NCI-H82 (cell line): ENCODE results near the gene NEB.
"Not testable (repeated sequence)": the region's sequence is repeated elsewhere in the genome, so short reads cannot be mapped to it uniquely, and the experiment has no call there.

Experiments used
- DNase-seq: peaks from one replicate; lab custom pipeline; 2025; lab: John Stamatoyannopoulos, UW

Gene NEB

DNA sequence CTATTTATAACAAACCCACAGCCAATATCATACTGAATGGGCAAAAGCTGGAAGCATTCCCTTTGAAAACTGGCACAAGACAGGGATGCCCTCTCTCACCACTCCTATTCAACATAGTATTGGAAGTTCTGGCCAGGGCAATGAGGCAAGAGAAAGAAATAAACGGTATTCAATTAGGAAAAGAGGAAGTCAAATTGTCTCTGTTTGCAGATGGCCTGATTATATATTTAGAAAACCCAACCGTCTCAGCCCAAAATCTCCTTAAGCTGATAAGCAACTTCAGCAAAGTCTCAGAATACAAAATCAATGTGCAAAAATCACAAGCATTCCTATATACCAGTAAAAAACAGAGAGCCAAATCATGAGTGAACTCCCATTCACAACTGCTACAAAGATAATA, 176.4 kb downstream of the NEB start:
- not testable (repeated sequence) for DNase-seq

DNA sequence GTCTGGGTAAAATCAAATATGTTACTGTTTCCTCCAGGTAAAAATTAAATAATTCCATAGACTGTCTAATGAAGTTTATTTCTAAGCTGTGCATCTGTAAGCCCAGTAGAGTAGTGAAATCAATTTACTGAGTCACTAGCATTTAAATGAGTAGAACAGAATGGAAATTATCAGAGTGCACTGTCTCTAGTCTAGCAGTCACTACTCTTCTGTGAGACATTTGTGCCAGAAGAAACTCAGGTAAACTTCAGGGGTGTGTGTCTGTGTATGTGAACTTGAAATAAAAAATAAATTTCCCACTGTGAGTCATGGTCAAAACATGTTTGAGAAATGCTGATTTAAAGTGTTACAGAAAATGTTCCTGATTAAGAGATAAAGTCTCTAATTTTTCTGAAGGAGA, 178.2 kb downstream of the NEB start:
- no peak for DNase-seq

DNA sequence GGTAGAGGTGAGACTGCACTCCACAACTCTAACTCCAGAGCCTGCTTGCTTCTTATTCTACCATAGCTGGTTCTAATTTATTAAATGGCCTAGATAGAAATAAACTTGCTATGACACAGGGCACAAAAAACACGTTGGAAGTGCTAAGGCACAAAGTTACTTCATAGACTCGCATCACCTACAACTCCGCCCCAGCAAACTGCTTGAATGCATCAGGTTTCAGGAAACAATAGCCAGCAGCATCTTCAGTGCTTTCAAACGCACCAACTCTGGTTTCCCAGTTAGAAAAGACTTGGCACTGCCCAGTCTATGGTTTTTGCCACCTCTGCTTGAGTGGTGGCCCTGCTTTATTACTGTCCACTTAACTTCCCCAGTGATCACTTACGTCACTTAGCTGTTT, 182.0 kb downstream of the NEB start:
- no peak for DNase-seq

DNA sequence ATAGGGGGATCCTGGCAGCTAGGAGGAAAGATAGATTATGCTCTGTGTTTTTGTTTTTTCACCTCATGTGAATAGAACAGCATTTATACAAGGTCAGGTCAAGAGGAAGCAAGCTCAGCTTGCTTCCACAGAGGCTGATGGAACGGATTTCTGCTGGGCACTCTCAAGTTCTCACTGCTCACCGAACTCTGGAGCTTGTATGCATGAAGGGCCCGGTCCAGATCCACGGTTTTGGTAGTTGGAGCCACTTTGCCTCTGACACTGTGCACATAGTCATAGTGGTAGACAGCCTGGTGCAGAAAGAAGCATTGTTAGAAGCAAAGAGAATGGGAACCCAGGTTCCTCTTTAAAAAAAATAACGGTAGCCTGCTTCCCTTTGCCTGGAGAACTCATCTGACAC, 182.7 kb downstream of the NEB start:
- DNase-seq: no peak

DNA sequence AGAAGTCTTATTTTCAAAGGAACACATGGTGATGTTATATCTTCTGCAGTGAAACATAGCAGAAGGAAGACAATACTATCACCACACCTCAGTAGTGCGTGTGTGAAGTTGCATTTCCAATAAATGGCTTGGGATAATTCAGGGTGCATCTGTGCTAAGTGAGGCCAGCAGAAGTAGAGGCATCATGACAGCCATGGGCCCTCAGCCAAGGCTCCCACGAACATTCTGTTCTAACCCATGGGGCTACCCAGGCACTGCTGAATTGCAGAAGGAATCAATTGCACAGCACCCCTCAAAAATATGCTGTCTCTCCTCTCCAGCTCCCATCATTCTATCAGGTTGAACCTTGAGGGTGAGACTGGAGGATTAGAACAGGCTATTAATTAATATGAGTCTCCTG, 185.1 kb downstream of the NEB start:
- DNase-seq: no peak

DNA sequence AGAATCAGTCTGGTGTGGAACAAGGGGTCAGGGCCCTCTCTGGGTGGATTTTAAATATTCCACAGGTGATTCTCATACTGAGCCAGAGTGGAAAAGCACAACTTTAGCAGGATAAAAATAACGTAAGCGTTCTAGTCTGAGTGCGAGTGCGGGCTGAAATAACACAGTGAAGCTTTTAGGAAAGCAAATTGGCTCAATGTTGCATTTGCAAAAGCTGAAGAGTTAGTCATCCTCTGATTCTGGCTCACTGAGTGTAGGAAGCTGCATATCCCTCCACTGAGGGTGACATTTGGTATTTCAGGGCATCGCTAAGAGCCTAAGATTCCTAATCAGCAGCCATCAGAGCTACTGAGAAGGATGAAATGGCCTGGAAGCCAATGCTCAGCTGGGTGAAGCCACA, 189.8 kb downstream of the NEB start:
- no peak for DNase-seq

DNA sequence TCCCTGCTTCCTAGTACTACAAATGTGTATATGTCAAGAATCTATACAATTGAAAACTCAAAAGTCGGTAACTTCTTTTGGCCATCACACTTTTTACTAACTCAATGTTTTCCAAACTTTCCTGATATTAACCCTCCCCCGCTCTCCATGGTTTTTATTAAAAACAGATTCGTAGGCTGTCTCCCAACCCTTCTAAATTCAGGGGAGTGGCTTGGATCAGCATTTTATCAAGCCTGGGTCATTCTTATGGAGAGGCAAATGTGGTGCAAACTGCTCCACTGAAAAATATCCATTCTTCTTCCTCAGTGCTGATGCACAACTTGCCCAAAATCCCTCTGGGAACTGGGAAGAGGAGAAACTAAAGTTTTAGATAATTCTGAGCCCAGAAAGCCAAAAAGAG, 190.4 kb downstream of the NEB start:
- no peak for DNase-seq

DNA sequence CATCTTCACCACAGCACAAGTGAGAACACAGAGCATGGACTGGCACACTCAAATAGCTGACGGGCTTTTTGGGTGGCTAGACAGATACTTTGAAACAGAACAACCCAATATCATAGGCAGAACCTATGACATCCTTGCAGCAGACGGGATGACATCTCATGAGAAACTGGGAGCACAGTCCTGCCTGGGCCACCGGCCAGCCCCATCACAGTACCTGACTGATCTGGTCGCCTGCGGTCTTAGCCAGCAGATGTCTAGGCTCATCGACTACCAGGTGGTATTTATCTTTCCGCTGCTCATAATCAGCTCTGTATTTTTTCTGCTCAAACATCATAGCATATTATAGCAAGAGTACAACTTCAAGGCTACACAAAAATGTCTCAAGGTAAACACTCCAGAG, 200.3 kb downstream of the NEB start:
- DNase-seq: no peak

DNA sequence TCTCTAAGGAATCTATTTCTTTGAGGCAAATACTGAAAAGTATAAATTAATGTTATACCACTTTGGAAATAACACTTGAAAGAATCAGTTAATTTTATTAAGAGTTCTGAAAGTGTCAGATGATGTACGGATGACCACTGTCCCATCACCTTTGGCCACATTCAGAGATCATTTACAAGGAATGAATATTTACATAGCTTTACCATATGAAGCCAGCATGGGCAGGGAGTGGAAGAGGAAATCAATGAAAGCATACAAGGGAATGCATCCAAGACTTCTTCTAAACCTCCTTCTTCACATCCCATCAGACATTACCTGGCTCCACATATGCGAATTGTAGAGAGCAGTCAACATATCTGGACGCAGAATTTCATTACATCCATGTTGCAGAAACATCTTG, 201.1 kb downstream of the NEB start:
- no peak for DNase-seq

DNA sequence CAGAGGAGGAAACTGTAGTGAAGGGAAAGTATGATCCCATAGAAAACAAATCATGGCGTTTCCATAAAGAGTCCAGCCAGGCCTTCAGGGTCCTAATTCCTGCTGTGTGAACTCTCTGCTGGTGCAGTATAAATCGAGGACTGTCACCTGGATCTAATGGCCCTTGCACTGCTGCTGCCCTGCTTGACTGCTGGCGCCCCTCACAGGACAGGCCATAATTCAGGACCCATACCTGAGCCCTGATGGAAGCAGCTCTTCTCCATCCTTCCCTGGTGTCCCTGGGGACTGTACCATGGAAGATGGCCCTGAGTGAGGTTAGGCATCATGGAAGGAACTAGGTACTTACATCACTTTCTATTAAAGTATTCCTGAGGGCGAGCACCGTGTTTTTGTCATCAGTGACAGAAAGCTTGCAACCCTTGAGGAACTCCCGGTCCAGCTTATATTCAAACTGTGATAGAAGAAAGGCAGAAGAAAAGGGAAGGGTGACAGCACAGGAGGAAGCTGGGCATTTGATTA, 207.6 kb downstream of the NEB start:
- no peak for DNase-seq

DNA sequence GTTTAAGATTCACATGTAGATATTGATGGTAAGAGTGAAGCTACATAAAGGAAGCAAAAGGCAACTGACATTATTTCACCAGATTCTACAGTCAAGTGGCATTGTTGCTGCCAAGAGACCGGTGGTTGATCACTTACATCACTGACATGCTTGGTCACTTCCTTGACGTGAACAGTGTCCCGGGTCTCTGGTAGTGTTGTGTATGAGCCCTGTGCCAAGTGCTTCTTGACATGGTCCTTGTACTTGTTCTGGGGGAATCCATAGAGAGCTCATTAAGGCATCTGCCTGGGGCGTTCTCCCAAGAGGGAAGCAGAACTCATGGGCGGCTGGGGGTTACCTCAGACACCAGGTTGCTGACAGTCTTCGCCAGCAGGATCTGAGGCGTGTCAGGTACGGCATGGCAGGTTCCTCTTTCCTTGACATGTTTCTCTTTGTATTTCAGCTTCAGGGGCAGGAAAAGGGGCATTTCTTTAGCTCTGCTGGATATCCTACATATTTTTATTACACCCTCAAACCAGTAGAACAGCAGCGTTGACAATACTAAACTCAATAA, 208.4 kb downstream of the NEB start:
- DNase-seq: no peak

DNA sequence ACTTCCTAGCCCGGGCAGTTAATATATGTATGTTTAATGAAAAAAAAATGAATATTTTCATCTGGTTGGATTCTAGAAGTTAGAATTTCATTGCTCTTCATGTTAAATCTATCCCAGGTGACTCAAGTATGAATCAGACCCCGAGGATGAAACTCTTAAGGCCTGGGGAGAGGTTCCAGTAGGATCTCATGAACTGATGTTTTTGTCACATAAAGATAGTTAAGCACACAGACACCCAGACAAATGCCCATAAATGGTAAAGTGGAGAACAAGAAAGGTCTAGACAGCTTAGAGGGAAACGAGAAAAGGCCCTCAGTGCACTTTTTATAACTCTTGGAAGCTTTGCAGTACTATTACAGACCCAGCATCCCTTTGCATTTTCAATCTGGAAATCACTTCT, 210.4 kb downstream of the NEB start:
- no peak for DNase-seq

DNA sequence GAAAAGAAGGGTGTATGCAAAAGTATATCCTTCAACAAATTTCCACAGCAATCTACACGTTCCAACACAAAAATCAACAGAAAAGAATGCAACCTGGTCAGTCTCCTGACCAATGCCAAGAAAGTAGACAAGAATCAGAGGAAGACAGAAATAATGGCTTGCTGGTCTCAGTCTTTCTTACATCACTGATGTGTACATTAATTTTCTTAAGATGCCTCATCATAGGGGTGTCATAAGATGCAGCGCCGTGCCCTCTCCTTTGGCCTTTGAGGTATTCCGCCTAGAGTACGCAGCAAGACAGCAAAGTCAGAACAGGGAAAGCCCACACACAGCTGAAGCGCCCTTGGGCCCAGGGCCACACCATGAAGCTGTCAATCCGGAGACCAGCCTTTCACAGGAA, 211.7 kb downstream of the NEB start:
- no peak for DNase-seq

DNA sequence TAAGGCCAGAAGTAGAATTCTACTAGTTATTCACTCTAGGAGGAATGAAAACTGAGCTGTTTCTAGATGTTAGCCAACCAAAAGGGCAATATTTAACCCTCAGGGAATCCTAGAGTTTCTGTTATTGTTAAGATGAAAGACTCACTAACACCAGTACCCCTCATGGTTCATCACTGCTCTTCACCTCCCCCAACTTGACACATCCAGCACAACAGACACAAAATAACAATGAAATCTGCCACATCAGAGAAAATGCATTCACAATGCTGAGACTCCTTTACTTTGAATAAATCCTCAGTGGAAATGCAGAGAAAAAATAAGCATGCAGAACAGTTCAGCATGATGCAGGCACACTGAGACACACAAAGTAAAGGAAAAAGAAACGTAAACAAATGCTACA, 213.3 kb downstream of the NEB start:
- no peak for DNase-seq

DNA sequence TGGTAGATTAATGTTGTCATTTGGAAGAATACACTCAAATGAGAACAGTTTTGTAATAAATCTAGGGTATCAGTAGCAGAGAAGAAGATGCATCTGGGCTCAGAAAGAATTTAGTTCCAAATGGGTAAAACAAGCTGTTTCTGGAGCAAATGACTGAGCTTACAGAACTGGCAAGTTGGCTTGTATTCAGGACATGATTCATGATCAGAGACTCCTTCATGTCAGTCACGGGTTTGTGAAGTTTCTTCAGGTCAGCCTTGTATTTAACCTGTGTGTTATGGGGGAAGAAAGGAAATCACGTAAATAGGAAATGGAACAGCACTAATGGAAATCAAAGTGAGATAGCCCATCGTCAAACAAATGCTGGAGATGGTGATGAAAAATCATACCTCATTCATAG, 215.5 kb downstream of the NEB start:
- no peak for DNase-seq

DNA sequence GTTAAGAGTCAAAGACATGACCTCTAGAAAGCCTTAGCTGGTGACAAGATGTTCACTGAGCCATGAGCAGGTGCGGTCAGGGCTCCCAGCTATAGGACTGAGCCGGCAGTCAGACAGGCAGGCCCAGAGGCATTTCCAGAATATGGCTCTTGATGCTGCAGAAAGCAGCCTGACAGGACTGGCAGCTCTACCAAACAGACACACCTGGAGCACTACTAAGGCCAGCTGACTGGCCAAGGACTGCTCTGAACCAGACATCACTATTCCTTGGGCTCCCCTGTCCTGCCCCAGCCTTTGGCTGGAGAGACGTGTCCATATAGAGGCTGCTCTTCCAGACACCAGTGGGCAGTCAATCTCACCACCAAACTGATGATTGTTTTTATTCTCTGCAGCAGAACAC, 225.8 kb downstream of the NEB start:
- DNase-seq: no peak

DNA sequence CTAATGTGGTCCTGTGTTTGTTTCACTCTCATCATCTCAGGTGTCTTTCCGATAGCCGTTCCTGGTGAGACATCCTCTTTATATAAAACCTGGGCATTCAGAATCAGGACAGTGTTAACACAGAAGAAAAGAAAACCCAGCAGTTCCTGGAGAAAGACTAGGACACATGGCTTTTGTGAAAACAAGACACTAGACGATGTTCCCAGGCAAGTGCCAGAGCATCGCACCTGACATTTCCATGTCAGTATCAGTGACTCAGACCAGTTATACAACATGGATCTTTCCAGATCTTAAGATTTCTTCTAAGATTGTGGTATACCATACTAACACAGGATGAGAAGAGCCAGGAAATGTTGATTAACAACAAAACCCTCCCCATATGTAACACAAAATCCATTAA, 228.1 kb downstream of the NEB start:
- DNase-seq: no peak

DNA sequence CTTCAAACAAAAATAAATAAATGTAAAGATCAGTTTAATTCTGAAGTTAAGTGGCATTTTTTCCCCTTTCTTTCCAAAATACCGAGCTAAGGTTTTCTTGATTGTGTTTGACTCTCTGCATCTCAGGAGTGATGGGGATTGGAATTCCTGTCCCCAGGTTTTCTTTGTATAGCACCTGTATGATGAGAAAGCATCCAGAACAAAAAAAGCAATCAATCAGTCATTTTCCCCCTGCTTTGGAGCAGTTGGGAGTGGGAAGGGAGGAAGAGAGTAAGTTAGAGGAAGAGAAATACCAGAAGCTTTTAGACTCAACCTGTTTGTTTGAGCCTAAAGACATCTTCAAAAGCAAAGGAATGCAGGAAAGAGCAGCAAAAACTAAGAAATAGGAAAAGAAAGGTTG, 236.1 kb downstream of the NEB start:
- DNase-seq: no peak

DNA sequence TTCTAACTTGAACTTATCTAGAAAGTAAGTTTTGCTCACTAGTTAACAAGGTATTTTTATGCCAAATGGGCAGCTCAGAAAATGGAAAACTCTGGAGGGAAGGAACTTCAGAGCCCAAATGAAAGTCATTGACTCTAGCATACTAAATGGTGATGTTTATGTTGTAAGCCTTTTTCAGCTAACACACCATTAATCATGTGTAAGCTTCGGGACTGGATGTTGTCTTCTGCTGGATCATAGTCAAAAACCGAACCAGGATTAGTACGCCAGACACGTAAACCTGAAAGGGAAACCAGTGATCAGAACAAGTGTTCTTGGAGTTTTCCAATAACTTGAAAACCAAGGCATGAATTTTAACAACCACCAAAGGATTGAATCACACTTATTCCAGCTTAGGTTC, 242.8 kb downstream of the NEB start:
- DNase-seq: no peak

DNA sequence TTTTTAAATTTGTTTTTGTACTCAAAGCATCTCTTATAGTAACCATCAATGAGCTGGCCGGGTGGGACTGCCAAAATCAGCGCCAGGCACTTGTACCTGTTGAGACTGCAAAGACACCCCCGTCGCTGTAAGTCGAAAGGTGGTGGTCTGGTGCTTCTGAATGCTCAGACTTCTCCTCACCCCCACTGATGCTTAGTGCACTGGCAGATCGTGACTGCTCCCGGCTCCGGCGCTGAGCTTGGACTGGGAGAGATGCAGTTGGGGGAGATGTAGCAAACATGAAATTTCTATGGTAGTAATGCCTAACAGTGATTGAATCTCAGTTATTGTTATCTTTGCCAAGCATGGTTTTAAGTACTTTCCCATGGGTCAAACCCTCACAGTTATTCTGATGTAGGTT, 244.0 kb downstream of the NEB start:
- no peak for DNase-seq

DNA sequence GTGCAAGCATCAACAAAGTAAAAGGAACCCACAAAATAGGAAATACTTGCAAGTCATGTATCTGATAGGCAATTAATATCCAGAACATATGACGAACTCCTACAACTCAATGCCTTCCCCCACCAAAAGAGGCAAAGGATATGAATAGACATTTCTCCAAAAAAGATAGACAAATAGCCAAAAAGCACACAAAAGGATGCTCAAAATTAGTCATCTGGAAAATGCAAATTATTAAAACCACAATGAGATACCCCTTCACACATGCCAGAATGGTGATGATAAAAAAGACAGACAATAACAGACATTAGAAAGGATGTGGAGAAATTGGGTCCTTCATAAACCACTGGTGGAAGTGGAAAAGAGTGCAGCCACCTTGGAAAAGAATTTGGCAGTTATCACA, 248.2 kb downstream of the NEB start:
- no peak for DNase-seq

DNA sequence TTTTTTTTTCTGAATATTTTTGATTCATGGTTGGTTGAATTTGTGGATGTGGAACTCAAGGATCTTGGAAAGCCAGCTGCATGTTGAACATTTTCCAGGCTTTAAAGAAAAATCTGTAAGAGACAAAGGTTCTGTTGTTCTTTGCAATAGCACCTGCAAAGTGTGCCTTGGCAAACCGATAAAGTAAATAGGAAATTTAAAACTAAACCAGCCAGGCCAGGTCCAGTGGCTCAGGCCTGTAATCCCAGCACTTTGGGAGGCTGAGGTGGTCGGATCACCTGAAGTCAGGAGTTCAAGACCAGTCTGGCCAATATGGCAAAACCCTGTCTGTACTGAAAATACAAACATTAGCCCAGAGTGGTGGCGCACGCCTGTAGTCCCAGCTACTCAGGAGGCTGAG, 250.2 kb downstream of the NEB start:
- no peak for DNase-seq

DNA sequence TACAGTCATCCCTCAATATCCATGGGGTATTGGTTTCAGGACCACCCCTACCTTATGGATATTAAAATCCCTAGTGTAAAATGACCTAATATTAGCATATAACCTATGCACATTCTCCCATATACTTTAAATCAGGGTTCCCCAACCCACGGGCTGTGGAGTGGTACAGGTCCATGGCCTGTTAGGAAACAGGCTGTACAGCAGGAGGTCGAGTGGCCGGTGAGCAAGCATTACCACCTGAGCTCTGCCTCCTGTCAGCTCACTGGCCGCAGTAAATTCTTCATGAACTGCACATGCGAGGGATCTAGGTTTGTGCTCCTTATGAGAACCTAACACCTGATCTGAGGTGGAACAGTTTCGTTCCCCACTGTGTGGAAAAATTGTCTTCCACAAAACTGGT, 250.7 kb downstream of the NEB start:
- DNase-seq: no peak

DNA sequence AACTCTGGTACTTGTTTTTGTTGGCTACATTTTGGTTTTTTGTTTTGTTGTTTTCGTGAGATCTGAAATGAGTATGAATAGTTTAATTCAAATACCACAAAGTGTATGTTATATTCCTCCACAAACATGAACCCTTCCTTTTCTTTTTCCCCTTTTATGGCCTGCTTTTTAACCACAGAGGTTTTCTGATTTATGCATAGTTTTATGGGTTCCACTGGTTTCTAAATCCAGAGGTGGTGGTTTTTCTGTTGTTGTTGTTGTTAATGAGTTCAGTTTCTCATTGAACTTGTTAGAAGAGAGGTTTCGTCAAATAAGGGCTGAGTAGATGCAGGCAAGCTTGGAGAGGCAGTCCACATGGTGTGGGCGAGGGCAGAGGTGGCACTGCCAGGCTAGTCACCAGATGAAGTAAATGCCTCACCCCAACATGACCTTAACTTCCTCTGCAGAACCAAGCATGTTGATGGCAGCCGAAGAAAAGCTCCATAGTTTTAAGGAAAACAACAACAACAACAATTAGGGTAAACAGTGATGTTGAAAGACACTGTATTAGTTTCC, 252.0 kb downstream of the NEB start:
- no peak for DNase-seq

DNA sequence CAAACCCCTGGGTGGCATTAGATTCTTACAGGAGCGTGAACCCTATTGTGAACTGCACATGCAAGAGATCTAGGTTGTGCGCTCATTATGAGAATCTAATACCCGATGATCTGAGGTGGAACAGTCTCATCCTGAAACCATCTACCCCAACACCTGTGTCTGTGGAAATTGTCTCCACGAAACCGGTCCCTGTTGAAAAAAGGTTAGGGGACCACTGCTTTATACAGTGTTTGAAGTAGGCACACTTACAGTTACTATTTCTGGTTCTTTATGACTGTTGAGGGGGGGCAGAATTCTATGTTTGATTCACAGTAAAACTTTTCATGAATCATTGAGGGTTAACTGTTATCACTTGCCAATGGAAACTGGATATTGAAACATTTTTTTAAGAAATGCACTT, 252.5 kb downstream of the NEB start:
- DNase-seq: no peak
